Mucosa of descending colon (tissue), 3 donors: ENCODE data around the gene TMEM82. TPM values are rescaled to one million over a fixed set of nuclear protein-coding genes. Genes with fewer than 3 reads are reported as not detected.

Source experiments
- ATAC-seq: fragments of 200-7000 bp; cut with Tn5 transposase; one replicate; pipeline ENCODE4 v1.9.1; 2020; ENCODE audit warnings: mild to moderate bottlenecking, moderate library complexity
- DNase-seq, 3 donors: peaks; one replicate each; pipeline ENCODE4 v3.0.0-alpha.2; 2020
- H3K36me3 ChIP-seq: fragments of 200-600 bp; one replicate; pipeline ENCODE4 v1.8.0; 2021; ENCODE audit warnings: low read depth, mild to moderate bottlenecking
- H3K4me1 ChIP-seq: fragments of 200-600 bp; one replicate; pipeline ENCODE4 v1.8.0; 2021; ENCODE audit warnings: low read depth, mild to moderate bottlenecking
- H3K4me3 ChIP-seq: fragments of 200-600 bp; one replicate; pipeline ENCODE4 v1.8.0; 2021; ENCODE audit warnings: mild to moderate bottlenecking
- H3K9me3 ChIP-seq: fragments of 200-600 bp; one replicate; pipeline ENCODE4 v1.8.0; 2021; ENCODE audit warnings: mild to moderate bottlenecking
- CTCF ChIP-seq: fragments of 200-600 bp; IDR thresholded peaks from one replicate; pipeline ENCODE4 v1.8.0; 2022; ENCODE audit warnings: antibody characterized with exemption, mild to moderate bottlenecking
- intact Hi-C, 2 donors: fragments of 100-400 bp; cut with DNase I in 1 of 2; cut with micrococcal nuclease in 1 of 2; formaldehyde crosslinking; loops; one replicate each; pipeline versions ENCODE4 v1.11.0 to v1.11.1; 2022; cut with DNase I, micrococcal nuclease
- total RNA-seq, 3 donors: library from RNA; stranded (reverse); fragmentation: NEBNext Ultra II Directional in 2 of 3; extraction: Animal tissue kit (Norgen Biotek cat#: 25700) in 2 of 3; gene quantifications; one replicate each; pipeline versions ENCODE4 v1.2.1 to v1.2.4, GENCODE V29; 2021 to 2023
- donor health status: DM: no; HTN: no; CAD: no; lungs with moderate emphysema.
- donor health status: DM: no; HTN: no; CAD: no.
- donor health status: DM: no; HTN: yes; CAD: no.

Gene TMEM82
- total RNA-seq, 3 donors from 2014 or later: 8.0 to 19.7 (median 16.8) TPM

GRCh38 chr1:15706751-15707150 is 35.5 kb upstream of the TMEM82 start:
- ATAC-seq: no peak
- H3K4me1 ChIP-seq: no peaks in the 10 kb centered on the region

GRCh38 chr1:15707239-15707925 is 34.9 kb upstream of the TMEM82 start:
- ATAC-seq (no peak), DNase-seq (no peak)
- intact Hi-C loops: no loop called here
- Histone ChIP-seq H3K36me3 (no peaks in the 10 kb centered on the region), H3K4me1 (no peaks in the 10 kb centered on the region), H3K4me3 (no peak overlapping the region), H3K9me3 (no peaks in the 10 kb centered on the region)
- TF ChIP-seq CTCF: no peak

More at GRCh38 chr1:15706751-15707150, 35.5 kb upstream of the TMEM82 start:
- Histone ChIP-seq H3K36me3 (no peaks in the 10 kb centered on the region), H3K4me3 (no peak overlapping the region), H3K9me3 (no peaks in the 10 kb centered on the region)
- intact Hi-C loops: no loop called here
- TF ChIP-seq CTCF: no peak
- no peak for DNase-seq

- no peak for DNase-seq
- intact Hi-C loops: no loop called here
- Histone ChIP-seq H3K36me3 (no peaks in the 10 kb centered on the region), H3K4me3 (no peak overlapping the region), H3K4me1 (no peaks in the 10 kb centered on the region), H3K9me3 (no peaks in the 10 kb centered on the region)
- peak; percentile 14 for ATAC-seq
- no peak for TF ChIP-seq CTCF
Observed at GRCh38 chr1:15708486-15709137, 33.7 kb upstream of the TMEM82 start.

GRCh38 chr1:15709226-15709625 is 33.1 kb upstream of the TMEM82 start:
- DNase-seq: no peak
- intact Hi-C loops: no loop called here
- no peaks in the 10 kb centered on the region for H3K9me3 ChIP-seq
- no peaks in the 10 kb centered on the region for H3K4me1 ChIP-seq
- H3K4me3 ChIP-seq: no peak overlapping the region
- TF ChIP-seq CTCF: no peak
- no peaks in the 10 kb centered on the region for H3K36me3 ChIP-seq
- no peak for ATAC-seq

- intact Hi-C loops: no loop called here
- no peak for TF ChIP-seq CTCF
- DNase-seq: no peak
- Histone ChIP-seq H3K9me3 (no peaks in the 10 kb centered on the region), H3K36me3 (no peaks in the 10 kb centered on the region), H3K4me3 (no peak overlapping the region), H3K4me1 (no peaks in the 10 kb centered on the region)
- ATAC-seq: no peak
Observed at GRCh38 chr1:15712168-15712567, 30.1 kb upstream of the TMEM82 start.
